Adrenal gland (tissue), 5 donors: ENCODE results near the gene RNF123.

ENCODE experiments used
- CTCF ChIP-seq, 6 experiments: fragments of 450-650 bp in 4 of 6; fragments of 200-600 bp in 2 of 6; sonication (generic) in 1 of 6; IDR thresholded peaks; 1 replicate in 5 of 6; 2 replicates in 1 of 6; pipeline versions ENCODE4 v1.5.1 to v1.8.0; 2016 to 2021; ENCODE audit warnings: antibody characterized with exemption in 6 of 6, mild to moderate bottlenecking in 2 of 6, moderate library complexity in 1 of 6
- POLR2A ChIP-seq, 2 donors: fragments of 450-650 bp; IDR thresholded peaks; one replicate each; pipeline ENCODE4 v1.6.1; 2017; ENCODE audit warnings: antibody characterized with exemption in 2 of 2, mild to moderate bottlenecking in 2 of 2, moderate library complexity in 1 of 2
- donor health status: DM: no; HTN: no; CAD: no.

- TF ChIP-seq CTCF (IDR thresholded peaks at IDR 0.05) (no peak), POLR2A (IDR thresholded peaks at IDR 0.05) (no peak)
Measured at GRCh38 chr3:49757197-49757596, 67.8 kb downstream of the RNF123 start.
